ENCODE data around the gene PPP3CA. TPM values are rescaled to one million over a fixed set of nuclear protein-coding genes. Genes with fewer than 3 reads are reported as not detected.

Gene PPP3CA
- total and polyA plus RNA-seq, 2 of the 13 experiments (the other 11 are each of a cell fraction or from before 2014, with no cell fraction given): 4.8 to 13.2 TPM

GRCh38 chr4:101307899-101308298, 39.4 kb downstream of the PPP3CA start:
- FAIRE-seq (no peak), DNase-seq (ENCODE audit: low spot score) (no peak), ATAC-seq (no peak)
- Histone ChIP-seq H3K27me3 (ENCODE audit: control insufficient read depth in 1 of 2, insufficient read depth in 2 of 2, low read length in 2 of 2) (no peaks in the 10 kb centered on the region), H3K9ac (ENCODE audit: insufficient read depth, low read depth, low read length) (no peak overlapping the region), H2AFZ (ENCODE audit: low read length) (no peak overlapping the region), H4K20me1 (ENCODE audit: insufficient read depth, low read length) (no peaks in the 10 kb centered on the region), H3K9me3 (ENCODE audit: low read length) (no peaks in the 10 kb centered on the region), H3K4me3 (replicated peaks in 1 of 3; ENCODE audit: insufficient read depth in 1 of 3, low read depth in 2 of 3, low read length in 3 of 3) (no peak overlapping the region), H3K4me1 (ENCODE audit: insufficient read depth, low read length) (peaks cover 9% of the 10 kb centered on the region), H3K79me2 (ENCODE audit: insufficient read depth, low read length) (peaks cover 3% of the 10 kb centered on the region), H3K36me3 (replicated peaks in 1 of 2; ENCODE audit: control insufficient read depth in 1 of 2, insufficient read depth in 2 of 2, low read length in 2 of 2) (no peaks in the 10 kb centered on the region), H3K27ac (ENCODE audit: extremely low read length, insufficient read depth, low read length) (no peak overlapping the region), H3K4me2 (ENCODE audit: low read depth, low read length) (no peak overlapping the region)
- CTCF ChIA-PET (ENCODE audit: low intra/inter-chr PET ratio, low total read pairs): no interaction called here
- no peak for TF ChIP-seq TAF1 (CRISPR knock-in tag; IDR thresholded peaks at IDR 0.05)
- TF ChIP-seq NR1H2 (CRISPR knock-in tag; IDR thresholded peaks at IDR 0.05; ENCODE audit: borderline replicate concordance, low read depth): no peak
- TF ChIP-seq ZSCAN20 (CRISPR knock-in tag; IDR thresholded peaks at IDR 0.05; ENCODE audit: borderline replicate concordance): no peak
- no peak for TF ChIP-seq XRCC5 (optimal IDR thresholded peaks at IDR 0.05; ENCODE audit: low read length)
- no peak for TF ChIP-seq MYPOP (CRISPR knock-in tag; IDR thresholded peaks at IDR 0.05)
- no TSS peak for BruUV-seq (replicated peaks)
- intact Hi-C loops (cut with micrococcal nuclease; ENCODE audit: unreplicated experiment): no loop called here
- 93% methylated on average over 2 of the region's 2 CpGs for WGBS (ENCODE audit: low lambda C conversion rate)
- POLR2A ChIA-PET: no interaction called here
- in situ Hi-C loops (cut with HindIII; ENCODE audit: extremely low pct_ligation_motif_present, low pct_unique_long_range_greater_than_20kb): no loop called here

- Histone ChIP-seq H3K4me1 (ENCODE audit: insufficient read depth, low read length) (peaks cover 9% of the 10 kb centered on the region), H3K27ac (ENCODE audit: extremely low read length, insufficient read depth, low read length) (no peak overlapping the region), H3K9ac (ENCODE audit: insufficient read depth, low read depth, low read length) (no peak overlapping the region), H3K9me3 (ENCODE audit: low read length) (no peaks in the 10 kb centered on the region), H3K27me3 (ENCODE audit: control insufficient read depth in 1 of 2, insufficient read depth in 2 of 2, low read length in 2 of 2) (no peaks in the 10 kb centered on the region), H3K79me2 (ENCODE audit: insufficient read depth, low read length) (peaks cover 3% of the 10 kb centered on the region), H2AFZ (ENCODE audit: low read length) (no peak overlapping the region), H3K36me3 (replicated peaks in 1 of 2; ENCODE audit: control insufficient read depth in 1 of 2, insufficient read depth in 2 of 2, low read length in 2 of 2) (no peaks in the 10 kb centered on the region), H4K20me1 (ENCODE audit: insufficient read depth, low read length) (no peaks in the 10 kb centered on the region), H3K4me3 (replicated peaks in 1 of 3; ENCODE audit: insufficient read depth in 1 of 3, low read depth in 2 of 3, low read length in 3 of 3) (no peak overlapping the region), H3K4me2 (ENCODE audit: low read depth, low read length) (no peak overlapping the region)
- BruUV-seq (replicated peaks): no TSS peak
- WGBS (ENCODE audit: low lambda C conversion rate): 93% methylated on average over 4 of the region's 4 CpGs
- ATAC-seq (no peak), FAIRE-seq (no peak), DNase-seq (ENCODE audit: low spot score) (no peak)
- no peak for TF ChIP-seq CHD4 (IDR thresholded peaks at IDR 0.05; ENCODE audit: borderline replicate concordance, low read length)
- no peak for TF ChIP-seq ZNF782 (CRISPR knock-in tag; IDR thresholded peaks at IDR 0.05; ENCODE audit: borderline replicate concordance)
- TF ChIP-seq ZXDC (CRISPR knock-in tag; IDR thresholded peaks at IDR 0.05): no peak
- POLR2A ChIA-PET: no interaction called here
- CTCF ChIA-PET (ENCODE audit: low intra/inter-chr PET ratio, low total read pairs): no interaction called here
- intact Hi-C loops (cut with micrococcal nuclease; ENCODE audit: unreplicated experiment): no loop called here
- in situ Hi-C loops (cut with HindIII; ENCODE audit: extremely low pct_ligation_motif_present, low pct_unique_long_range_greater_than_20kb): no loop called here
These were observed 40.3 kb downstream of the PPP3CA start for GRCh38 chr4:101306764-101307615.
